Epidermal melanocyte (primary cell): ENCODE results near the gene PLA2G15.

ENCODE experiments used
- DNase-seq: peaks from one replicate; pipeline ENCODE4 v3.0.0; 2011; ENCODE audit warnings: low spot score; ENCODE audit not compliant: insufficient read length

The PLA2G15 gene

GRCh38 chr16:68252383-68252782 lies 7.2 kb downstream of the PLA2G15 start:
- peak; percentile 53 for DNase-seq

DNA sequence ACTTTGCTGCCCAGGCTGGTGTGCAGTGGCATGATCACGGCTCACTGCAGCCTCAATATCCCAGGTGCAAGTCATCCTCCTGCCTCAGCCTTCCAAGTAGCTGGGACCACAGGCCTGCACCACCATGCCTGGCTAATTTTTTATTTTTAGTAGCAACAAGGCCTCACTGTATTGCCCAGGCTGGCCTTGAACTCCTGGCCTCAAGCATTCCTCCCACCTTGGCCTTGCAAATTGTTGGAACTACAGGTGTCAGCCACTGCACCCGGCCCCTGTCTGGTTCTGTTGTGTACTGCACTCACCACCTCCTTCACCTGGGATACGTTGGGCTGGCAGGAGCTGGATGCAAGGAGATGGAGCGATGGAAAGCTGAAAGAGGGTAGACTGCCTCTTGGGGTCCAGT lies 8.5 kb downstream of the PLA2G15 start:
- no peak for DNase-seq

GRCh38 chr16:68255712-68256111 lies 10.5 kb downstream of the PLA2G15 start:
- DNase-seq: no peak

DNA sequence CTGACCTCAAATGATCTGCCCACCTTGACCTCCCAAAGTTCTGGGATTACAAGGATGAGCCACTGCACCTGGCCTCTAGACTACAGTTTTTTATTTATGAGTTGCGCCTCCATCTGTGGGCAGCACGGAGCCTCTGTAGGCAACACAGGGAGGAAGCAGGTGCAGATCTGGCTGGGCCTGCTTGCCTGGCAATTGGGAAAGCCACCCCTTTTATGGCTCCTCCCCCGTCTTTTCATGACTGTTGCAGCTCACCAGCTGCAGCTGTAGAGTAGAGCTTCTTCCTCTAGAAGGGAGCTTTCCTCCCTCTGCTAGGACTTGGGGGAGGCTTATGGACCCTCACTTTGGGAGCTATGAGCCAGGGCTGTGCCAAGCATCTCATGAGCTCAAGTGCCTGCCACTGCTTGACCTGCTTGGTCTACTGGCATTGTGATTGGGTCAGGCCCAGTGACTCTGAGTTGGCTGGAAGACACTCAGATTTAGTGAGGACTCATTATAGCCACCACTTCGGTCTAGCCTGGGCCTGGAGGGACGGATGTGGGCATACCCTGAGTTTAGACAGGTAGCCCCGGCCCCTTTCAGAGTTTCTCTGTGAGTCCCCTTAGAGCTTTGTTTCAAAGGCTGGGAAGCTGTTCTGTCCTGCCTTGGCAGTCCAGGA lies 12.2 kb downstream of the PLA2G15 start:
- no peak for DNase-seq

GRCh38 chr16:68257906-68258800 lies 13.0 kb downstream of the PLA2G15 start:
- DNase-seq: peak; percentile 46

- no peak for DNase-seq
These were observed 14.0 kb downstream of the PLA2G15 start for GRCh38 chr16:68259007-68259825.

GRCh38 chr16:68263559-68264127 lies 18.5 kb downstream of the PLA2G15 start:
- no peak for DNase-seq

DNA sequence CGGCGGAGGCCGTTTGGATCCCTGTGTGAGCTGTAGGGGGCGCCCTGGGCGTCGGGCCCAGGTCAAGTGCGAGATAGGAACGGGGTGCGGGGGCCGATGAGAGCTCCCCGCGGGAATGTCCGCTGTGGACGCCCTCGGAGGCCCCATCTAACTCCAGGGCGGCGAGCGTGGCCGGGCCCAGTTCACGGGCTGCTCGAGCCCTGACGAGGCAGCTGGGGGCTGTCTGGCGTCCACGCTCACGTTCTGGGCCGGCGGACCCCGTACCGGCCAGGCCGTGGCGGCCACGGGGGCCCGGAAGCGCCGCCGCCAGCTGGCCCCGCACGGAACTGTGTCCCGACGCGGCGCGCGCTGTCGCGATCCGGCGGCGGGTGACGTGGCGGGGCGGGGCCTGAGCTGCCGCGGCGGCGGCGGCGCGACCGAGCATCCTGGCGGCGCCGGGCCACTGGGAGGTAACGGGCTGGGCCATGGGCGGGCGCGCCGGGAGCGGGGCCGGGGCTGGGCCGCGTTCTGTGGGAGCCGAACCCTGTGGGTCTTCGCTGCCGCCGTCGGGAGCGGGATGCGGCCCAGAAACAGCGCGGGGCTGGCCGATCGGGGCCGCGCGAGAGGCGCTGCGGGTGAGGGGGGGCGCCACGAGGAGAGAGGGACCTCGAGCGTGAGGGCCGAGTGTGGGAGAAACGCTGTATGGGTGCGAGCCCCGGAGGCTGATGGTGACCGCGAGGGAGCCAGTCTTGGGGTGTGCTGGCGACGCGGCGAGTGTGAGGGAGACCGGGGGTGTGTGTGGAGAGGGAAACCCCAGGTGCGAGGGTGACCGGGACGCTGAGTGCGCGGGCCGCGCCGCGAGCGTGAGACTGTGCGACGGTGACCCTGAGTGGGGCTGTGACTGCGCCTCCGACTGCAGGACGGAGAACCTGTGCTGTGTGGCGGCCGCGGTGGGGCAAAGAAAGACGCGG lies 19.2 kb downstream of the PLA2G15 start, which contains the start of gene SLC7A6:
TSS of gene SLC7A6 (plus strand) at position 399 of the 950 bp plus-strand sequence. CDS start 10,201 bp downstream, outside the sequence.
- DNase-seq: peak; percentile 63

DNA sequence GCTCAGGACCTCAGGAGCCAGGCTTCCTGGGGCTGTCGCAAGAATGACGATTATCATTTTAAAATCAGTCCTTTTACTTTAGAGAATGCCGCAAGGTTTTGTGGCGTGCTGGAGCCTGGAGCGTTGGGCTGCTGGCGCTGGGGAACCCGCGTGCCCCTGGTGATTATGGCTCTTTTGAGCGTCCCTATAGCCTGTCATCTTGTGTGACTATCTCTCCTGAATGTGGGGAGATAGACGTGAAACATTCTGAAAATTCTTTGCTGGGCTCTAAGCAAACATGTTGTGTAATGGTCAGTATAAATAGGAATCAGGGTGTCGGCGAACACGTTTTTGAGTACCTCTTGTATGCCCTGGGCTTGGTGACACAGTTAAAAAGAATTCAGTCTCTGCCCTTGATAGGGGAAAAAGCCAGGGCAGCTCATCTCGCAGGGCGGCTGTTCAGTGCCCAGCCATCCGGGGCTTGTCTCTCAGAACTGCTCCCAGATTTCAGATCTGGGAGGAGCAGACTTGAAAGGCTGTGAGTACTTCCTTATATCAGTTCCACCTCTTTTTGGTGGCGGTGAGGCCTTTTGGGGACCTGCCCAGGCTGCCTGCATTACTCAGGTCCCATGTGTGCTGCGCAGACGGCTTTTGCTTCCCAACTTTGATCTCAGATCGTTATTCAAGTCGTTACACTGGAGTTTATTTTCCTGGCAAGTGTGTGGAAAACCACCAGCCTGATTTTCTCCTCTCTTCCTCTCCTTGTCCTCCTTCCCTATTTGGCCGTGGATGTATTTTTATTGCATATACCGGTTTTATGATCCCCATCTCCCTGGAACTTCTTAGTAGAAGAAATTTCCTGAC lies 20.1 kb downstream of the PLA2G15 start:
- DNase-seq: peak; percentile 66

GRCh38 chr16:68267612-68268405 lies 22.6 kb downstream of the PLA2G15 start:
- DNase-seq: no peak

- DNase-seq: no peak
These were observed 24.6 kb downstream of the PLA2G15 start for GRCh38 chr16:68269793-68270192.

- DNase-seq: no peak
These were observed 25.2 kb downstream of the PLA2G15 start for GRCh38 chr16:68270353-68270752.

GRCh38 chr16:68272507-68273209 lies 27.5 kb downstream of the PLA2G15 start:
- DNase-seq: no peak

DNA sequence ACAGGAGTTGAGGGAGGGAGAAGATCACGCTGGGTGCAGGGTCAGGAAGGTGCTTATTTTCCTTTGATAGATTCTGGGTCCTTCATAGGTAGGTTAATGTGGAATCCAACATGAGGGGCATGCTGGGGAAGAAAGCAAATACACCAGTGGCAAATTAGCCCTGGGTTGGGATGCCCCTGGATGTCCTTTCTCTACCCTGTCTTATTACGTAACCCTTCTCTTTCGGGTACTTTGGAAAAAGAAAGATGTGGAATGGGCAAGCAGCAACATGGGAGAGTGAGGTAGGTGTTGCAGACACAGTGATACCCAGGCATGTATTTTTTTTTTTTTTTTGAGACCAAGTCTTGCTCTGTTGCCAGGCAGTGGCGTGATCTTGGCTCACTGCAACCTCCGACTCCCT lies 28.3 kb downstream of the PLA2G15 start:
- DNase-seq: no peak

DNA sequence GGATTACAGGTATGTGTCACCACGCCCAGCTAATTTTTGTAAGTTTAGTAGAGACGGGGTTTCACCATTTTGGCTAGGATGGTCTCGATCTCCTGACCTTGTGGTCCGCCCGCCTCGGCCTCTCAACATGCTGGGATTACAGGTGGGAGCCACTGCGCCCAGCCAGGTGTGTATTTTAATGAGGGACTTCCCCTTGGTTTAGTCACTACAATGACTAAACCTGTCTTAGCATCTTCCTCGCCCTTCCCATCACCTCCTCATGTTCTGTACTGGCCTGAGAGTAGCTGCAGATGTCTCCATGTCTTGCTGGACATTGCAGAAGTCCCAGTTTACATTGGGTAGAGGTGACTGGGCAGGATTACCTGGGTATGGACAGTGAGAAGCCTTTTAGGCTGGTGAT lies 28.7 kb downstream of the PLA2G15 start:
- no peak for DNase-seq

- DNase-seq: no peak
These were observed 29.3 kb downstream of the PLA2G15 start for GRCh38 chr16:68274441-68274840.

- no peak for DNase-seq
These were observed 30.5 kb downstream of the PLA2G15 start for GRCh38 chr16:68275611-68276191.
